DND-41 (cell line): ENCODE measurements around the gene PTPN3.

Experiments used
- ATAC-seq: fragments of 200-7000 bp; cut with Tn5 transposase; 3 replicates; pipeline ENCODE4 v1.9.1; 2021; ENCODE audit warnings: low read depth; ENCODE audit not compliant: insufficient read depth
- DNase-seq: peaks from one replicate; pipeline ENCODE4 v3.0.0-alpha.2; 2020
- H2AFZ ChIP-seq: 2 replicates; pipeline ENCODE4 v1.6.0; 2012; ENCODE audit warnings: low read depth, low read length
- H3K27ac ChIP-seq: 2 replicates; pipeline ENCODE4 v1.5.1; 2012; ENCODE audit warnings: low read length, inconsistent platforms
- H3K27me3 ChIP-seq: fragments of 200-600 bp; sonication (generic); 2 replicates; pipeline ENCODE4 v1.6.0; 2012; ENCODE audit warnings: low read length, mild to moderate bottlenecking, inconsistent platforms; ENCODE audit not compliant: insufficient read depth, poor library complexity
- H3K36me3 ChIP-seq: 2 replicates; pipeline ENCODE4 v1.5.1; 2012; ENCODE audit warnings: low read length, inconsistent platforms; ENCODE audit not compliant: insufficient read depth
- H3K4me1 ChIP-seq: 2 replicates; pipeline ENCODE4 v1.5.1; 2012; ENCODE audit warnings: mild to moderate bottlenecking, low read length; ENCODE audit not compliant: insufficient read depth
- H3K4me2 ChIP-seq: 2 replicates; pipeline ENCODE4 v1.6.0; 2012; ENCODE audit warnings: mild to moderate bottlenecking, moderate library complexity, low read length, inconsistent platforms; ENCODE audit not compliant: insufficient read depth
- H3K4me3 ChIP-seq, 2 experiments: fragments of 200-600 bp in 1 of 2; shearing (Covaris generic) in 1 of 2; 2 replicates each; pipeline ENCODE4 v1.5.1; 2012 to 2016; ENCODE audit warnings: inconsistent platforms in 2 of 2, low read length in 2 of 2, mild to moderate bottlenecking in 2 of 2, low read depth in 1 of 2, moderate library complexity in 1 of 2
- H3K79me2 ChIP-seq: 2 replicates; pipeline ENCODE4 v1.6.0; 2012; ENCODE audit warnings: low read length, inconsistent platforms; ENCODE audit not compliant: insufficient read depth
- H3K9ac ChIP-seq: 2 replicates; pipeline ENCODE4 v1.6.0; 2012; ENCODE audit warnings: low read depth, mild to moderate bottlenecking, inconsistent platforms, low read length, moderate library complexity
- H3K9me3 ChIP-seq: 2 replicates; pipeline ENCODE4 v1.5.1; 2012; ENCODE audit warnings: low read length, moderate library complexity, mild to moderate bottlenecking, inconsistent platforms; ENCODE audit not compliant: insufficient read depth, severe bottlenecking
- H4K20me1 ChIP-seq: 2 replicates; pipeline ENCODE4 v1.6.0; 2012; ENCODE audit warnings: low read length; ENCODE audit not compliant: insufficient read depth
- CTCF ChIP-seq: IDR thresholded peaks from 2 replicates; pipeline ENCODE4 v1.5.1; 2012; ENCODE audit warnings: borderline replicate concordance, low read length, moderate library complexity, mild to moderate bottlenecking; ENCODE audit not compliant: poor library complexity, severe bottlenecking; ENCODE audit errors: extremely low read depth
- EZH2 ChIP-seq: IDR thresholded peaks from 3 replicates; pipeline ENCODE4 v1.6.1; 2012; ENCODE audit warnings: borderline replicate concordance, low read depth, mild to moderate bottlenecking, moderate library complexity, low read length, inconsistent platforms; ENCODE audit not compliant: severe bottlenecking

Gene PTPN3

GRCh38 chr9:109335121-109335520, 163.0 kb downstream of the PTPN3 start:
- no peaks in the 10 kb centered on the region for H4K20me1 ChIP-seq
- H3K27me3 ChIP-seq: no peaks in the 10 kb centered on the region
- DNase-seq (no peak), ATAC-seq (no peak)
- no peak overlapping the region for H3K4me2 ChIP-seq
- no peaks in the 10 kb centered on the region for H3K36me3 ChIP-seq
- no peaks in the 10 kb centered on the region for H3K79me2 ChIP-seq
- H3K9me3 ChIP-seq: no peaks in the 10 kb centered on the region
- no peak for TF ChIP-seq CTCF
- no peak for TF ChIP-seq EZH2
- H3K27ac ChIP-seq: no peak overlapping the region
- no peak overlapping the region for H2AFZ ChIP-seq
- no peaks in the 10 kb centered on the region for H3K4me1 ChIP-seq
- no peak overlapping the region for H3K9ac ChIP-seq
- H3K4me3 ChIP-seq: no peak overlapping the region

- ATAC-seq (no peak), DNase-seq (no peak)
- Histone ChIP-seq H3K4me2 (no peak overlapping the region), H3K27ac (no peak overlapping the region), H3K36me3 (no peaks in the 10 kb centered on the region), H3K4me3 (no peak overlapping the region), H3K27me3 (no peaks in the 10 kb centered on the region), H3K9ac (no peak overlapping the region), H3K79me2 (no peaks in the 10 kb centered on the region), H3K9me3 (no peaks in the 10 kb centered on the region), H4K20me1 (no peaks in the 10 kb centered on the region), H2AFZ (no peak overlapping the region), H3K4me1 (no peaks in the 10 kb centered on the region)
- TF ChIP-seq CTCF: no peak
- no peak for TF ChIP-seq EZH2
Measured at GRCh38 chr9:109331353-109331752, 166.8 kb downstream of the PTPN3 start.

- no peak overlapping the region for H3K27ac ChIP-seq
- H3K9ac ChIP-seq: no peak overlapping the region
- no peak overlapping the region for H2AFZ ChIP-seq
- TF ChIP-seq EZH2 (no peak), CTCF (no peak)
- H3K9me3 ChIP-seq: no peaks in the 10 kb centered on the region
- DNase-seq (peak; percentile 7), ATAC-seq (peak; percentile 61; the same call in 2 of the 3 replicates)
- no peaks in the 10 kb centered on the region for H4K20me1 ChIP-seq
- H3K36me3 ChIP-seq: no peaks in the 10 kb centered on the region
- H3K79me2 ChIP-seq: no peaks in the 10 kb centered on the region
- no peaks in the 10 kb centered on the region for H3K27me3 ChIP-seq
- H3K4me1 ChIP-seq: no peaks in the 10 kb centered on the region
- no peak overlapping the region for H3K4me2 ChIP-seq
- H3K4me3 ChIP-seq: no peak overlapping the region
Measured at GRCh38 chr9:109329638-109330258, 168.4 kb downstream of the PTPN3 start.
